Measurements from ENCODE around the gene CD276.

CD276 gene

GRCh38 chr15:73680549-73680948 lies 3.6 kb upstream of the CD276 start:
- H3K27ac Mint-ChIP-seq, result no peak overlapping the region
- H3K9me3 Mint-ChIP-seq, result no peaks in the 10 kb centered on the region
- peaks cover 18% of the 10 kb centered on the region for H3K4me1 Mint-ChIP-seq
- H3K27me3 Mint-ChIP-seq, result peaks cover 23% of the 10 kb centered on the region
- no peak overlapping the region for H3K4me3 Mint-ChIP-seq
- no peaks in the 10 kb centered on the region for H3K36me3 Mint-ChIP-seq

- no peak overlapping the region for H3K4me3 Mint-ChIP-seq
- no peaks in the 10 kb centered on the region for H3K36me3 Mint-ChIP-seq
- peaks cover 19% of the 10 kb centered on the region for H3K4me1 Mint-ChIP-seq
- H3K9me3 Mint-ChIP-seq, result no peaks in the 10 kb centered on the region
- H3K27me3 Mint-ChIP-seq, result peaks cover 26% of the 10 kb centered on the region
- H3K27ac Mint-ChIP-seq, result no peak overlapping the region
Measured at GRCh38 chr15:73681063-73681462, 3.1 kb upstream of the CD276 start.

GRCh38 chr15:73681856-73682599 lies 2.2 kb upstream of the CD276 start:
- Mint-ChIP-seq H3K27me3 (peaks cover 32% of the 10 kb centered on the region), H3K27ac (no peak overlapping the region), H3K9me3 (no peaks in the 10 kb centered on the region), H3K4me3 (no peak overlapping the region), H3K36me3 (no peaks in the 10 kb centered on the region), H3K4me1 (peaks cover 19% of the 10 kb centered on the region)

- no peak overlapping the region for H3K27ac Mint-ChIP-seq
- peaks cover 35% of the 10 kb centered on the region for H3K27me3 Mint-ChIP-seq
- no peaks in the 10 kb centered on the region for H3K36me3 Mint-ChIP-seq
- peaks cover 19% of the 10 kb centered on the region for H3K4me1 Mint-ChIP-seq
- H3K4me3 Mint-ChIP-seq, result no peak overlapping the region
- H3K9me3 Mint-ChIP-seq, result no peaks in the 10 kb centered on the region
Measured at GRCh38 chr15:73682600-73683090, 1.5 kb upstream of the CD276 start.

GRCh38 chr15:73683257-73683776 lies 866 bp upstream of the CD276 start:
- H3K9me3 Mint-ChIP-seq, result no peaks in the 10 kb centered on the region
- no peaks in the 10 kb centered on the region for H3K36me3 Mint-ChIP-seq
- H3K4me1 Mint-ChIP-seq, result peaks cover 19% of the 10 kb centered on the region
- H3K4me3 Mint-ChIP-seq, result peak overlapping the region; percentile 80
- H3K27ac Mint-ChIP-seq, result no peak overlapping the region
- H3K27me3 Mint-ChIP-seq, result peaks cover 38% of the 10 kb centered on the region

- no peak overlapping the region for H3K27ac Mint-ChIP-seq
- H3K9me3 Mint-ChIP-seq, result no peaks in the 10 kb centered on the region
- peaks cover 19% of the 10 kb centered on the region for H3K4me1 Mint-ChIP-seq
- peak overlapping the region; percentile 51 for H3K4me3 Mint-ChIP-seq
- peaks cover 35% of the 10 kb centered on the region for H3K27me3 Mint-ChIP-seq
- H3K36me3 Mint-ChIP-seq, result no peaks in the 10 kb centered on the region
Measured at GRCh38 chr15:73684581-73685455, 635 bp downstream of the CD276 start.

- H3K4me1 Mint-ChIP-seq, result peaks cover 19% of the 10 kb centered on the region
- H3K4me3 Mint-ChIP-seq, result no peak overlapping the region
- H3K36me3 Mint-ChIP-seq, result no peaks in the 10 kb centered on the region
- no peaks in the 10 kb centered on the region for H3K9me3 Mint-ChIP-seq
- H3K27me3 Mint-ChIP-seq, result peaks cover 35% of the 10 kb centered on the region
- H3K27ac Mint-ChIP-seq, result no peak overlapping the region
Measured at GRCh38 chr15:73685981-73686380, 1.8 kb downstream of the CD276 start.

GRCh38 chr15:73686781-73687256 lies 2.6 kb downstream of the CD276 start:
- Mint-ChIP-seq H3K27ac (peak overlapping the region; percentile 26), H3K4me1 (peaks cover 15% of the 10 kb centered on the region), H3K4me3 (no peak overlapping the region), H3K9me3 (no peaks in the 10 kb centered on the region), H3K36me3 (no peaks in the 10 kb centered on the region), H3K27me3 (peaks cover 33% of the 10 kb centered on the region)

- peaks cover 30% of the 10 kb centered on the region for H3K27me3 Mint-ChIP-seq
- H3K4me3 Mint-ChIP-seq, result no peak overlapping the region
- no peak overlapping the region for H3K27ac Mint-ChIP-seq
- no peaks in the 10 kb centered on the region for H3K9me3 Mint-ChIP-seq
- H3K36me3 Mint-ChIP-seq, result no peaks in the 10 kb centered on the region
- peaks cover 15% of the 10 kb centered on the region for H3K4me1 Mint-ChIP-seq
Measured at GRCh38 chr15:73687351-73687750, 3.2 kb downstream of the CD276 start.

GRCh38 chr15:73688455-73688854 lies 4.3 kb downstream of the CD276 start:
- Mint-ChIP-seq H3K4me1 (peaks cover 10% of the 10 kb centered on the region), H3K4me3 (no peak overlapping the region), H3K27me3 (peaks cover 25% of the 10 kb centered on the region), H3K36me3 (no peaks in the 10 kb centered on the region), H3K27ac (no peak overlapping the region), H3K9me3 (no peaks in the 10 kb centered on the region)

GRCh38 chr15:73691396-73691795 lies 7.2 kb downstream of the CD276 start:
- Mint-ChIP-seq H3K4me1 (peaks cover 2% of the 10 kb centered on the region), H3K27me3 (peaks cover 27% of the 10 kb centered on the region), H3K4me3 (no peak overlapping the region), H3K27ac (no peak overlapping the region), H3K9me3 (no peaks in the 10 kb centered on the region), H3K36me3 (no peaks in the 10 kb centered on the region)

- no peak overlapping the region for H3K27ac Mint-ChIP-seq
- no peaks in the 10 kb centered on the region for H3K9me3 Mint-ChIP-seq
- no peaks in the 10 kb centered on the region for H3K36me3 Mint-ChIP-seq
- no peak overlapping the region for H3K4me3 Mint-ChIP-seq
- H3K4me1 Mint-ChIP-seq, result peaks cover 19% of the 10 kb centered on the region
- peaks cover 24% of the 10 kb centered on the region for H3K27me3 Mint-ChIP-seq
Measured at GRCh38 chr15:73694419-73694818, 10.2 kb downstream of the CD276 start.

GRCh38 chr15:73695773-73696640 lies 11.8 kb downstream of the CD276 start:
- Mint-ChIP-seq H3K4me1 (peaks cover 23% of the 10 kb centered on the region), H3K4me3 (no peak overlapping the region), H3K36me3 (no peaks in the 10 kb centered on the region), H3K27ac (peak overlapping the region; percentile 68), H3K9me3 (no peaks in the 10 kb centered on the region), H3K27me3 (peaks cover 29% of the 10 kb centered on the region)

GRCh38 chr15:73696641-73697001 lies 12.4 kb downstream of the CD276 start:
- H3K36me3 Mint-ChIP-seq, result no peaks in the 10 kb centered on the region
- H3K27me3 Mint-ChIP-seq, result peaks cover 29% of the 10 kb centered on the region
- H3K27ac Mint-ChIP-seq, result peak overlapping the region; percentile 68
- H3K4me1 Mint-ChIP-seq, result peaks cover 23% of the 10 kb centered on the region
- H3K4me3 Mint-ChIP-seq, result peak overlapping the region; percentile 62
- no peaks in the 10 kb centered on the region for H3K9me3 Mint-ChIP-seq

GRCh38 chr15:73697033-73697467 lies 12.9 kb downstream of the CD276 start:
- Mint-ChIP-seq H3K4me1 (peaks cover 23% of the 10 kb centered on the region), H3K4me3 (peak overlapping the region; percentile 62), H3K27me3 (peaks cover 29% of the 10 kb centered on the region), H3K27ac (no peak overlapping the region), H3K36me3 (no peaks in the 10 kb centered on the region), H3K9me3 (no peaks in the 10 kb centered on the region)
